ENCODE measurements around the gene MRPL27. TPM values are rescaled to one million over a fixed set of nuclear protein-coding genes. Genes with fewer than 3 reads are reported as not detected.

Gene MRPL27
- total and polyA plus RNA-seq, 8 donors: 52.5 to 60.1 (median 54.9) TPM

- Histone ChIP-seq H3K27ac (no peak overlapping the region), H3K36me3 (peaks cover 4 to 64% of the 10 kb centered on the region in 2 donors), H3K4me3 (no peak overlapping the region), H3K4me1 (no peaks in the 10 kb centered on the region), H3K9me3 (no peaks in the 10 kb centered on the region), H3K27me3 (no peaks in the 10 kb centered on the region)
- TF ChIP-seq, protein P1, sequence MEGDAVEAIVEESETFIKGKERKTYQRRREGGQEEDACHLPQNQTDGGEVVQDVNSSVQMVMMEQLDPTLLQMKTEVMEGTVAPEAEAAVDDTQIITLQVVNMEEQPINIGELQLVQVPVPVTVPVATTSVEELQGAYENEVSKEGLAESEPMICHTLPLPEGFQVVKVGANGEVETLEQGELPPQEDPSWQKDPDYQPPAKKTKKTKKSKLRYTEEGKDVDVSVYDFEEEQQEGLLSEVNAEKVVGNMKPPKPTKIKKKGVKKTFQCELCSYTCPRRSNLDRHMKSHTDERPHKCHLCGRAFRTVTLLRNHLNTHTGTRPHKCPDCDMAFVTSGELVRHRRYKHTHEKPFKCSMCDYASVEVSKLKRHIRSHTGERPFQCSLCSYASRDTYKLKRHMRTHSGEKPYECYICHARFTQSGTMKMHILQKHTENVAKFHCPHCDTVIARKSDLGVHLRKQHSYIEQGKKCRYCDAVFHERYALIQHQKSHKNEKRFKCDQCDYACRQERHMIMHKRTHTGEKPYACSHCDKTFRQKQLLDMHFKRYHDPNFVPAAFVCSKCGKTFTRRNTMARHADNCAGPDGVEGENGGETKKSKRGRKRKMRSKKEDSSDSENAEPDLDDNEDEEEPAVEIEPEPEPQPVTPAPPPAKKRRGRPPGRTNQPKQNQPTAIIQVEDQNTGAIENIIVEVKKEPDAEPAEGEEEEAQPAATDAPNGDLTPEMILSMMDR (IDR thresholded peaks at IDR 0.05): no peak
- ATAC-seq (peak; percentile 18), DNase-seq (no peak)
- intact Hi-C loops (cut with DNase I): no loop called here
These were observed 7.6 kb upstream of the MRPL27 start for GRCh38 chr17:50380369-50381259.

GRCh38 chr17:50379351-50380132 lies 6.6 kb upstream of the MRPL27 start:
- ATAC-seq: no peak
- H3K36me3 ChIP-seq: peaks cover 4 to 53% of the 10 kb centered on the region in 2 donors

DNA sequence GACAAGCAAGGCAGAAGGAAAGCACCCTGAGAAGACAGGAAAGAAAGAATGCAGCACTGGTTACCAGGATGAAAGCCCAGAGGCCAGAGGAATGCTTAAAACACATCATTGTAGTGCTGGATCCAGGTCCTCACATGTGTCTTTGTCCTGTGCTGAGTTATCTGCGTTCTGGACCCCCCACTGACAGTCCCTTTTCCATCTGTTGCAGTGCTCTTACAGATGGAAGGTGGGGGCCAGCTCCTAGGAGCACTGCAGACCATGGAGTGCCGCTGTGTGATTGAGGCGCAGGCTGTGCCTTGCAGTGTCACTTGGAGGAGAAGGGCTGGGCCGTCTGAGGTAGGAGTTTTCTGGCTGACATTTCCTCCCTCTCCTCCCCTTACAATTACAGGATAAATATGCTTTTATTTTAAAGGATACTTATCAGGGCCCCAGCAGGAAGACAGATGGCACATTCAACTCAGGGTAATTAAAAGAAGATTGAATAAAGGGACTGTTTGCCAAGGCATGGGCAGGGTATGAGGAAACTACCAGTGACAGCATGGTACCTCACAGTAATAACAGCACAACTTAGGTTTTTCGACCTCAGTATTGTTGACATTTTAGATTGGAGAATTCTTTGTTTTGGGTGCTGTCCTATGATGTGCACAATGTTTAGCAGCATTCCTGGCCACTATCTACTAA lies 3.0 kb upstream of the MRPL27 start:
- Histone ChIP-seq H3K36me3 (peaks cover 0 to 18% of the 10 kb centered on the region in 2 donors), H3K4me1 (peaks cover 9 to 19% of the 10 kb centered on the region in 2 donors), H3K9me3 (no peaks in the 10 kb centered on the region), H3K27me3 (no peaks in the 10 kb centered on the region), H3K4me3 (no peak overlapping the region), H3K27ac (no peak overlapping the region)
- TF ChIP-seq, protein P1 (IDR thresholded peaks at IDR 0.05): no peak
- DNase-seq: no peak
- no peak for ATAC-seq
- intact Hi-C loops (cut with DNase I): no loop called here

More at GRCh38 chr17:50379351-50380132, 6.6 kb upstream of the MRPL27 start:
- Histone ChIP-seq H3K27me3 (no peaks in the 10 kb centered on the region), H3K4me3 (no peak overlapping the region), H3K27ac (no peak overlapping the region), H3K4me1 (no peaks in the 10 kb centered on the region), H3K9me3 (no peaks in the 10 kb centered on the region)
- TF ChIP-seq, protein P1 (IDR thresholded peaks at IDR 0.05): no peak
- no peak for DNase-seq
- intact Hi-C loops (cut with DNase I): no loop called here

DNA sequence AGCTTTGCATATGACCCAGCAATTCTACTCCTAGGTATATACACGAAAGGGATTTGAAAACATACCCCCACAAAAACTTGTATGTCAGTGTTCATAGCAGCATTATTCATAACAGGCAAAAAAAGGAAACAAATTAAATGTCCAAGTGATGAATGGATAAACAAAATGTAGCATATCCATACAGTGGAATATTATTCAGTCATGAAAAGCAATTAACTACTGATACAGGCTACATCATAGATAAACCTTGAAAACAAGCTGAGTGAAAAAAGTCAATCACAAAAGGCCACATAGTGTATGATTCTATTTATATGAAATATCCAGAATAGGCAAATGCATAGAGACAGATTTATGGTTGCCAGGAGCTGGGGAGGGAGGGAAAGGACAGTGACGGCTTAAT lies 721 bp upstream of the MRPL27 start:
- intact Hi-C loops (cut with DNase I): no loop called here
- ATAC-seq (no peak), DNase-seq (no peak)
- TF ChIP-seq, protein P1 (IDR thresholded peaks at IDR 0.05): no peak
- Histone ChIP-seq H3K27me3 (no peaks in the 10 kb centered on the region), H3K27ac (no peak overlapping the region), H3K36me3 (peaks cover 0 to 21% of the 10 kb centered on the region in 2 donors), H3K4me3 (peak overlapping the region in 1 of 2 donors; percentile 69), H3K9me3 (no peaks in the 10 kb centered on the region), H3K4me1 (peaks cover 9 to 19% of the 10 kb centered on the region in 2 donors)
